K562 (cell line): ENCODE measurements around the gene PGP. TPM values are rescaled to one million over a fixed set of nuclear protein-coding genes. Genes with fewer than 3 reads are reported as not detected.
A peak's percentile ranks its signal among the peaks of the same experiment; 100 is the strongest.

Experiments
- ATAC-seq: fragments of 200-7000 bp; cut with Tn5 transposase; 3 replicates; pipeline ENCODE4 v1.9.1; 2020; ENCODE audit warnings: moderate library complexity
- BruUV-seq: library from RNA; stranded (reverse); fragments of 400-500 nt; replicated peaks from 2 replicates; lab custom pipeline; 2021; lab: Mats Ljungman, UMichigan
- CTCF ChIA-PET: fragments of 300-600 bp; formaldehyde crosslinking; extraction: SDS; loops from one replicate; lab custom pipeline; 2021; ENCODE audit warnings: low intra/inter-chr PET ratio; lab: Yijun Ruan, JAX
- POLR2A ChIA-PET: fragments of 300-600, 350-650 bp; sonication (Branson Sonifier 250); formaldehyde crosslinking; extraction: SDS; loops from one replicate; lab custom pipeline; 2021; ENCODE audit warnings: antibody characterized with exemption, inconsistent platforms; lab: Yijun Ruan, JAX
- DNase-seq, 4 experiments: peaks; one replicate each; pipeline versions ENCODE4 v3.0.0 to v3.0.0-alpha.2; 2011 to 2018; ENCODE audit warnings: low spot score in 3 of 4, mixed read lengths in 3 of 4; ENCODE audit errors: extremely low read depth in 1 of 4
- FAIRE-seq: peaks from 2 replicates; lab custom pipeline; 2011; peaks lifted over from hg19 to GRCh38; lab: Jason Lieb, UNC
- H2AFZ ChIP-seq: 2 replicates; pipeline ENCODE4 v1.6.0; 2011; ENCODE audit warnings: low read depth, low read length, control low read depth, inconsistent platforms
- H3K27ac ChIP-seq: fragments of 200-600 bp; 3 replicates; pipeline ENCODE4 v1.8.0; 2011; ENCODE audit warnings: low read depth, mild to moderate bottlenecking, control low read depth, inconsistent platforms, low read length, moderate library complexity, mixed read lengths; ENCODE audit errors: extremely low read depth
- H3K27me3 ChIP-seq, 2 experiments: fragments of 300-600 bp in 1 of 2; 2 replicates in 1 of 2; 3 replicates in 1 of 2; pipeline versions ENCODE4 v1.6.0 to v1.8.0; 2011; ENCODE audit warnings: inconsistent platforms in 2 of 2, low read length in 2 of 2, mild to moderate bottlenecking in 1 of 2, mixed read lengths in 1 of 2, moderate library complexity in 1 of 2; ENCODE audit not compliant: control insufficient read depth in 2 of 2, insufficient read depth in 2 of 2
- H3K36me3 ChIP-seq: fragments of 300-600 bp; 3 replicates; pipeline ENCODE4 v1.8.0; 2011; ENCODE audit warnings: mild to moderate bottlenecking, low read length, inconsistent platforms; ENCODE audit not compliant: control insufficient read depth, insufficient read depth
- H3K4me1 ChIP-seq, 2 experiments: fragments of 200-600 bp in 1 of 2; replicated peaks in 1 of 2; 2 replicates in 1 of 2; 3 replicates in 1 of 2; pipeline versions ENCODE4 v1.5.1 to v1.8.0; 2011; ENCODE audit warnings: inconsistent platforms in 2 of 2, low read length in 2 of 2, mild to moderate bottlenecking in 1 of 2, mixed read lengths in 1 of 2, moderate library complexity in 1 of 2; ENCODE audit not compliant: control insufficient read depth in 2 of 2, insufficient read depth in 2 of 2
- H3K4me2 ChIP-seq: 2 replicates; pipeline ENCODE4 v1.6.1; 2011; ENCODE audit warnings: low read length, control low read depth, inconsistent platforms, mixed read lengths; ENCODE audit not compliant: insufficient read depth
- H3K4me3 ChIP-seq: fragments of 200-600 bp; sonication (generic), shearing (Covaris generic); 2 replicates; pipeline ENCODE4 v1.5.1; 2016; ENCODE audit warnings: control low read depth, inconsistent platforms
- H3K79me2 ChIP-seq: fragments of 200-600 bp; 3 replicates; pipeline ENCODE4 v1.8.0; 2011; ENCODE audit warnings: low read length, inconsistent platforms; ENCODE audit not compliant: control insufficient read depth, insufficient read depth
- H3K9ac ChIP-seq, 2 experiments: 2 replicates each; pipeline versions ENCODE4 v1.6.0 to v1.6.1; 2011; ENCODE audit warnings: low read depth in 2 of 2, low read length in 2 of 2, control low read depth in 1 of 2, inconsistent platforms in 1 of 2, mild to moderate bottlenecking in 1 of 2, mixed read lengths in 1 of 2; ENCODE audit not compliant: insufficient read depth in 1 of 2
- H3K9me1 ChIP-seq: one replicate; pipeline ENCODE4 v1.6.0; 2011; ENCODE audit warnings: inconsistent platforms, mild to moderate bottlenecking, low read length, moderate library complexity; ENCODE audit not compliant: control insufficient read depth, insufficient read depth
- H3K9me3 ChIP-seq: replicated peaks from 2 replicates; pipeline ENCODE4 v1.5.1; 2011; ENCODE audit warnings: low read depth, low read length, inconsistent platforms; ENCODE audit not compliant: control insufficient read depth, insufficient read depth
- H4K20me1 ChIP-seq: replicated peaks from 2 replicates; pipeline ENCODE4 v1.6.1; 2011; ENCODE audit warnings: low read length, inconsistent platforms, mixed read lengths; ENCODE audit not compliant: control insufficient read depth, insufficient read depth
- HMGXB4 ChIP-seq: sonication (generic); formaldehyde crosslinking; IDR thresholded peaks from 2 replicates; pipeline ENCODE4 v1.8.1; 2023; ENCODE audit warnings: mild to moderate bottlenecking, missing genetic modification reagents
- IRF2 ChIP-seq: sonication (generic); formaldehyde crosslinking; IDR thresholded peaks from 2 replicates; pipeline ENCODE4 v1.8.1; 2022; ENCODE audit warnings: mild to moderate bottlenecking, missing genetic modification reagents
- ZFP91 ChIP-seq: sonication (generic); formaldehyde crosslinking; IDR thresholded peaks from 2 replicates; pipeline ENCODE4 v1.8.0; 2022; ENCODE audit warnings: mild to moderate bottlenecking, missing genetic modification reagents
- ZNF780A ChIP-seq: fragments of 250-450 bp; sonication (Bioruptor Pico); IDR thresholded peaks from 2 replicates; pipeline ENCODE4 v1.5.0; 2021; ENCODE audit warnings: mild to moderate bottlenecking
- WGBS: fragments of 100-300 bp; shearing (Covaris generic); methylation state at CpG from one replicate; pipeline ENCODE4 v1.1.6; 2016; ENCODE audit warnings: low coverage, mixed read lengths; ENCODE audit not compliant: insufficient coverage; ENCODE audit errors: missing lambda C conversion rate; 5-methylcytosine and 5-hydroxymethylcytosine counted together
- in situ Hi-C: fragments of 300-500 bp; cut with MboI; formaldehyde crosslinking; loops from 4 replicates; pipeline ENCODE4 v1.15.0; 2018; ENCODE audit warnings: inconsistent platforms, mixed read lengths
- intact Hi-C: fragments of 100-400 bp; cut with micrococcal nuclease; formaldehyde crosslinking; loops from 2 replicates; pipeline ENCODE4 v1.14.2; 2022
- polyA plus RNA-seq, 8 experiments: library from polyadenylated mRNA; depleted of rRNA in 4 of 8; stranded (reverse) in 5 of 8; unstranded in 3 of 8; fragments of >200 nt; fragmentation: Nextera tagmentation in 2 of 8; fragmentation: Illumina TruSeq in 1 of 8; extraction: Ambion mirVana in 2 of 8; extraction: Trizol in 1 of 8; gene quantifications; 2 replicates each; pipeline versions ENCODE4 v1.2.1 to v1.2.3, GENCODE V29; 2011 to 2014; ENCODE audit warnings: inconsistent platforms in 1 of 8, missing spikeins in 1 of 8
- total RNA-seq, 7 experiments: library from RNA; depleted of rRNA in 6 of 7; stranded (reverse); fragments of >200 nt in 6 of 7; fragmentation: Illumina TruSeq in 2 of 7; extraction: Trizol in 2 of 7; gene quantifications; 2 replicates each; pipeline versions ENCODE4 v1.2.1 to v1.2.3, GENCODE V29; 2011 to 2021; ENCODE audit warnings: low replicate concordance in 1 of 7
- TF ChIP-seq, protein P1 (sequence below): fragments of 450-650 bp; IDR thresholded peaks from one replicate; pipeline ENCODE4 v1.6.1; 2018; ENCODE audit warnings: mild to moderate bottlenecking, moderate library complexity; ENCODE audit not compliant: partially characterized antibody

PGP gene
- total and polyA plus RNA-seq, 9 of the 15 experiments (the other 6 are each of a cell fraction or from before 2014, with no cell fraction given): 1.1 to 57.6 (median 19.6) TPM

DNA sequence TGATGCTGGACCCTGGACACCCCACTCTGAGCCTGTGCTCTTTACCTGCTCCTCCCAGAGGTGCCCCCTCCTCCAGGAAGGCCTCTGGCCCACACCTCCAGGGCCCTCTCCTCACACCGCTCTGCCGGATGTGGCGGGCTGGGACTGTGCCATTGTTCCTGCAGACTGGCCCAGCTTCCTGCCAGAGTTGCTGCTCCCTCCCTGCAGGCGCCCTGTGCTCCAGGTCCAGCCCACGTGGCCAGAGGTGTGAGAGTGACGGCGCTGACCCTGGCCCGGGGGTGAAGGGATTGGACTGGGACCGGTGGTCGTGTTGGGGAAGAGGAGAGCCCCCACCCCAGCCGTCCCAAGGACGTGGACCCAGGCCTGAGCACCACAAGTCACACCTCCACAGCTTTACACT lies 14.5 kb upstream of the PGP start:
- Histone ChIP-seq H3K9me3 (no peaks in the 10 kb centered on the region), H3K79me2 (peaks cover 45% of the 10 kb centered on the region), H3K4me3 (no peak overlapping the region), H2AFZ (no peak overlapping the region), H3K27me3 (no peaks in the 10 kb centered on the region), H3K27ac (no peak overlapping the region), H3K4me1 (peaks cover 6 to 62% of the 10 kb centered on the region in 2 experiments; a peak in 3 of 5 replicates), H4K20me1 (peaks cover 11% of the 10 kb centered on the region), H3K36me3 (peaks cover 89% of the 10 kb centered on the region; the same call in 2 of the 3 replicates), H3K9ac (peak overlapping the region in 1 of 2 experiments; percentile 45; a peak in 2 of 4 replicates), H3K4me2 (no peak overlapping the region), H3K9me1 (no peaks in the 10 kb centered on the region)
- intact Hi-C loops: no loop called here
- DNase-seq (no peak), FAIRE-seq (no peak), ATAC-seq (no peak)
- POLR2A ChIA-PET: interaction anchor here (1.4 to 3.5 kb wide), 2 partner anchors 14 to 22 kb away, joined by 3 to 12 read pairs; partner anchors contain the start of genes ECI1 and PGP
- CTCF ChIA-PET: no interaction called here
- no TSS peak for BruUV-seq
- WGBS: 95% methylated on average over 12 of the region's 12 CpGs
- TF ChIP-seq, protein P1, sequence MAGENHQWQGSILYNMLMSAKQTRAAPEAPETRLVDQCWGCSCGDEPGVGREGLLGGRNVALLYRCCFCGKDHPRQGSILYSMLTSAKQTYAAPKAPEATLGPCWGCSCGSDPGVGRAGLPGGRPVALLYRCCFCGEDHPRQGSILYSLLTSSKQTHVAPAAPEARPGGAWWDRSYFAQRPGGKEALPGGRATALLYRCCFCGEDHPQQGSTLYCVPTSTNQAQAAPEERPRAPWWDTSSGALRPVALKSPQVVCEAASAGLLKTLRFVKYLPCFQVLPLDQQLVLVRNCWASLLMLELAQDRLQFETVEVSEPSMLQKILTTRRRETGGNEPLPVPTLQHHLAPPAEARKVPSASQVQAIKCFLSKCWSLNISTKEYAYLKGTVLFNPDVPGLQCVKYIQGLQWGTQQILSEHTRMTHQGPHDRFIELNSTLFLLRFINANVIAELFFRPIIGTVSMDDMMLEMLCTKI: no peak
- no peak for TF ChIP-seq ZNF780A (CRISPR knock-in tag)
- TF ChIP-seq IRF2 (CRISPR knock-in tag): no peak
- TF ChIP-seq HMGXB4: no peak
- TF ChIP-seq ZFP91 (CRISPR knock-in tag): no peak
- in situ Hi-C loops: no loop called here
